ENCODE data around the gene AKAP13. TPM values are rescaled to one million over a fixed set of nuclear protein-coding genes. Genes with fewer than 3 reads are reported as not detected.

Gene AKAP13
- total and polyA plus RNA-seq, 9 donors: 45.3 to 190 (median 98.6) TPM

DNA sequence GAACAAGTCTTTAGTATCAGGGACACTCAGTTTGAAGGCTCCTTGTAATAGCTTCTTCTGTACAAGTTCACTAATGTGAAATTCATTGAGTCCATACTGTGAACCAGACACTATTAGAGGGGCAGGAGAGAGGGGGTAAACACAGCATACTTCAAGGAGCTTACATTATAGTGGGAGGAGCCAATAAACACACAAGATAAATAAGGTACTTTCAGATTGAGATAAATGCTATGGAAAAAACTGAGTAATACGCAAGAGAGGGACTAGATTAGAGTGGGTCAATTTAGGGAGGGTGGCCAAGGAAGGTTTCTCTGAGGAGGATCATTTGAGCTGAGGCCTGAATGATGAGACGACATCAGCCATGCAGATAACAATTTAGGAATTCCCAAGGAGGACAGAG, 3.1 kb upstream of the AKAP13 start:
- no peak overlapping the region for H3K27ac ChIP-seq
- H3K4me1 ChIP-seq (ENCODE audit: insufficient read depth): peaks cover 3% of the 10 kb centered on the region
- no peaks in the 10 kb centered on the region for H3K36me3 ChIP-seq
- TF ChIP-seq POLR2A (IDR thresholded peaks at IDR 0.05) (no peak), CTCF (IDR thresholded peaks at IDR 0.05) (no peak), EP300 (IDR thresholded peaks at IDR 0.05) (no peak)
- no peaks in the 10 kb centered on the region for H3K27me3 ChIP-seq
- no peaks in the 10 kb centered on the region for H3K9me3 ChIP-seq
- H3K4me3 ChIP-seq: no peak overlapping the region
- no peak for DNase-seq
- 88 to 89% (median 88%) methylated on average over 2 of the region's 2 CpGs for WGBS, 3 donors
- intact Hi-C loops (cut with DNase I): loop anchor here in 1 of 4 donors (5.0 kb wide), 1 partner anchor 40 kb away; no protein-coding TSS in a partner anchor

DNA sequence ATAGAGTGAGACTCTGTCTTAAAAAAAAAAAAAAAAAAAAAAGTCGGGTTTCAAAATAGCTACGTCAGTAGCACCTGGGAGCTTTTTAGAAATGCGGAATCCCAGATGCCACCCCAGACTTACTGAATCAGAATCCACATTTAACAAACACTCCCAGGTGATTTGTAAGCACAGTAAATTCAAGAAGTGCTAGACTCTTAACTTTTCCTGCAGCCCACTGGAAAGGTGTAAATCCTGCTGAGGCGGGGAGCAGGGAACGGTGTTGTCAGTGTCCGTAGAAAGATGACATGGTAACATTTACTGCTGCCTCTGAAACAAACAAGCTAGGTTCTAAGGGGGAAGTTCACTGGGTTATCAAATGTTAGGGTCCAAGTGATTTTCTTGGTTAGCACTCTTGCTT, 2.4 kb upstream of the AKAP13 start:
- Histone ChIP-seq H3K4me3 (no peak overlapping the region), H3K27ac (no peak overlapping the region), H3K9me3 (no peaks in the 10 kb centered on the region), H3K27me3 (no peaks in the 10 kb centered on the region), H3K4me1 (ENCODE audit: insufficient read depth) (peaks cover 4% of the 10 kb centered on the region), H3K36me3 (no peaks in the 10 kb centered on the region)
- no peak for TF ChIP-seq CTCF (IDR thresholded peaks at IDR 0.05)
- no peak for TF ChIP-seq EP300 (IDR thresholded peaks at IDR 0.05)
- no peak for TF ChIP-seq POLR2A (IDR thresholded peaks at IDR 0.05)
- no peak for DNase-seq
- intact Hi-C loops (cut with DNase I): loop anchor here in 1 of 4 donors (5.0 kb wide), 1 partner anchor 41 kb away; no protein-coding TSS in a partner anchor
- WGBS, 3 donors: 94 to 96% (median 95%) methylated on average over 6 of the region's 6 CpGs

- WGBS, 3 donors: 2 to 8% (median 5%) methylated on average over 19 of the region's 19 CpGs
- Histone ChIP-seq H3K4me3 (peak overlapping the region; percentile 78), H3K4me1 (ENCODE audit: insufficient read depth) (peaks cover 7% of the 10 kb centered on the region), H3K27me3 (no peaks in the 10 kb centered on the region), H3K36me3 (no peaks in the 10 kb centered on the region), H3K9me3 (no peaks in the 10 kb centered on the region), H3K27ac (peak overlapping the region in 1 of 2 donors; percentile 5)
- no peak for TF ChIP-seq CTCF (IDR thresholded peaks at IDR 0.05)
- no peak for TF ChIP-seq EP300 (IDR thresholded peaks at IDR 0.05)
- no peak for TF ChIP-seq POLR2A (IDR thresholded peaks at IDR 0.05)
- DNase-seq: peak in 1 of 5 donors; percentile 22
- intact Hi-C loops (cut with DNase I): loop anchor here in 1 of 4 donors (5.0 kb wide), 1 partner anchor 42 kb away; no protein-coding TSS in a partner anchor
Measured at GRCh38 chr15:85379403-85380131, 836 bp upstream of the AKAP13 start.

DNA sequence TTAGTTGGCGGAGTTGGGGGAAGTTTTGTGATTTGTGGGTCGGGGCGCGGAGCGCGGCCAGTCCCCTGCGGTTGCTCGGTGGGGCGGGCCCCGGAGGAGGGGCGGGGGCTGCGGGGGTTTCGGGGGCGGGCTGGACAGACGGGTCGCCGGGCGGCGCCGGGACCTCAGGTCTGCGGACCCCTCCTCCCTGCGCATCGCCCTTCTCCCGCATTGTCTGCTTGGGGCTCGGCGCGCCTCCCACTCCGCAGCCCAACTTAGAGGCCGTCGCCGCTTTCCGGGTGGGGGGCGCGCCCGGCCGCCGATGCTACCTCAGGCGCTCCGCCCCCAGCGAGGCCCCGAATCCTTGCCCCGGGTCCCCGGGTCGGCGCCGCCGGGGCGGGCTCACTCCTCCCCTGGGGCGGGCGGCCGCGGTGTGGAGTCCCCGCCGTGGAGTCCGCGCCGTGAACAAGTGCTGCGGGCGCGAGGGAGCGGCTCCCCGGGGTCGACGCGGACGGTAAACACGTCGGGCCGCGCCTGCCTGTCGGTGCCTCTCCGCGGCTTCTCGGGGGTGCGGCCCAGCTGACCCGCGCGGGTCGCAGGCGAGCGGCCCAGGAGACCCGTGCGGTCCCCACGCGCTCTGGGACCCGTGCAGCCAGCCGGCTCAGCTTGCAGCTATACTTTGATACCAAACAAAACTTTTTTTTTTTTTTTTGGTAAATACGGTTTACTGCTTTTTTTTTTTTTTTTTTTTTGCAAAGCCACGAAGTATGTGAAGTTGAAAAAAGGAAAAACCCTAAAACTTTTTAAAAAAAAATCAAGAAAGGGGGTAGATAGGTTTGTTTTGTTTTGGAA, 624 bp downstream of the AKAP13 start:
- 0 to 1% (median 0%) methylated on average over 62 to 89 of the region's 89 CpGs for WGBS, 3 donors
- no peaks in the 10 kb centered on the region for H3K27me3 ChIP-seq
- no peaks in the 10 kb centered on the region for H3K36me3 ChIP-seq
- peak in 4 of 5 donors; percentile 34 to 70 (median 66) for DNase-seq
- TF ChIP-seq CTCF (IDR thresholded peaks at IDR 0.05): no peak
- TF ChIP-seq EP300 (IDR thresholded peaks at IDR 0.05): no peak
- no peak for TF ChIP-seq POLR2A (IDR thresholded peaks at IDR 0.05)
- H3K9me3 ChIP-seq: no peaks in the 10 kb centered on the region
- intact Hi-C loops (cut with DNase I): no loop called here
- peaks cover 7% of the 10 kb centered on the region for H3K4me1 ChIP-seq (ENCODE audit: insufficient read depth)
- H3K27ac ChIP-seq: peak overlapping the region; percentile 76 to 82
- H3K4me3 ChIP-seq: peak overlapping the region; percentile 78

Data from ovary (tissue), 9 donors.